ENCODE measurements around the gene RPS6KB1.

DNA sequence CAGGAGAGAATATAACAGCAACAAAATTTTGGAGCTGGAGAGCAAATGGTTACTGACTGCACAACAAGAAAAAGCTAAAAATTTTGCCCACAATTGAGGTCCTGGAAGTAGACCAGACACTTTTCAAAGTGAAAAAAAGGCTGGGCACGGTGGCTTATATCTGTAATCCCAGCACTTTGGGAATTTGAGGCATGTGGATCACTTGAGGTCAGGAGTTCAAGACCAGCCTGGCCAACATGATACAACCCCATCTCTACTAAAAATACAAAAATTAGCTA is 23.0 kb upstream of the RPS6KB1 start:
- TF ChIP-seq, protein P1, sequence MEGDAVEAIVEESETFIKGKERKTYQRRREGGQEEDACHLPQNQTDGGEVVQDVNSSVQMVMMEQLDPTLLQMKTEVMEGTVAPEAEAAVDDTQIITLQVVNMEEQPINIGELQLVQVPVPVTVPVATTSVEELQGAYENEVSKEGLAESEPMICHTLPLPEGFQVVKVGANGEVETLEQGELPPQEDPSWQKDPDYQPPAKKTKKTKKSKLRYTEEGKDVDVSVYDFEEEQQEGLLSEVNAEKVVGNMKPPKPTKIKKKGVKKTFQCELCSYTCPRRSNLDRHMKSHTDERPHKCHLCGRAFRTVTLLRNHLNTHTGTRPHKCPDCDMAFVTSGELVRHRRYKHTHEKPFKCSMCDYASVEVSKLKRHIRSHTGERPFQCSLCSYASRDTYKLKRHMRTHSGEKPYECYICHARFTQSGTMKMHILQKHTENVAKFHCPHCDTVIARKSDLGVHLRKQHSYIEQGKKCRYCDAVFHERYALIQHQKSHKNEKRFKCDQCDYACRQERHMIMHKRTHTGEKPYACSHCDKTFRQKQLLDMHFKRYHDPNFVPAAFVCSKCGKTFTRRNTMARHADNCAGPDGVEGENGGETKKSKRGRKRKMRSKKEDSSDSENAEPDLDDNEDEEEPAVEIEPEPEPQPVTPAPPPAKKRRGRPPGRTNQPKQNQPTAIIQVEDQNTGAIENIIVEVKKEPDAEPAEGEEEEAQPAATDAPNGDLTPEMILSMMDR (conservative IDR thresholded peaks at IDR 0.05 in 1 of 2, IDR thresholded peaks at IDR 0.05 in 1 of 2; ENCODE audit: extremely low read depth in 1 of 2, insufficient read depth in 1 of 2, low read depth in 1 of 2, low read length in 2 of 2): no peak
- no peak for TF ChIP-seq EZH2 (IDR thresholded peaks at IDR 0.05; ENCODE audit: borderline replicate concordance, low read length)
